ENCODE data around the gene LYRM4. TPM values are rescaled to one million over a fixed set of nuclear protein-coding genes. Genes with fewer than 3 reads are reported as not detected.

Gene LYRM4
- total and polyA plus RNA-seq, 9 of the 15 experiments (the other 6 are each of a cell fraction or from before 2014, with no cell fraction given): 24.2 to 69.4 (median 41.8) TPM

- TF ChIP-seq MCM7 (IDR thresholded peaks at IDR 0.05): no peak
- TF ChIP-seq ARID1B (IDR thresholded peaks at IDR 0.05): peak; percentile 49; the same call in 1 of the 2 replicates
- no peak for TF ChIP-seq POLR2B (IDR thresholded peaks at IDR 0.05; ENCODE audit: low read depth, partially characterized antibody)
- TF ChIP-seq CLOCK (CRISPR knock-in tag; IDR thresholded peaks at IDR 0.05; ENCODE audit: borderline replicate concordance): no peak
- TF ChIP-seq ASH1L (IDR thresholded peaks at IDR 0.05; ENCODE audit: borderline replicate concordance, low read depth, partially characterized antibody): no peak
- no peak for TF ChIP-seq PHB2 (IDR thresholded peaks at IDR 0.05; ENCODE audit: low read depth)
- TF ChIP-seq MNT (conservative IDR thresholded peaks at IDR 0.05): 0 out of 4 replicates have a peak, but pooled peaks of 1 of the 2 experiments have one; percentile 20
- 0 out of 2 replicates have a peak, but pooled peaks have one; percentile 15 for TF ChIP-seq EP300 (IDR thresholded peaks at IDR 0.05; ENCODE audit: low read length)
- TF ChIP-seq MYBL2 (IDR thresholded peaks at IDR 0.05; ENCODE audit: low read depth): no peak
- no peak for TF ChIP-seq MYBL2 (CRISPR knock-in tag; IDR thresholded peaks at IDR 0.05; ENCODE audit: borderline replicate concordance)
- no peak for TF ChIP-seq ZNF589 (CRISPR knock-in tag; IDR thresholded peaks at IDR 0.05; ENCODE audit: low read depth)
- TF ChIP-seq SMAD3 (CRISPR knock-in tag; conservative IDR thresholded peaks at IDR 0.05): no peak
- TF ChIP-seq HDAC8 (tag; IDR thresholded peaks at IDR 0.05): no peak
- no peak for TF ChIP-seq SMARCB1 (IDR thresholded peaks at IDR 0.05; ENCODE audit: insufficient read length, low read depth)
- TF ChIP-seq SMAD4 (CRISPR knock-in tag; conservative IDR thresholded peaks at IDR 0.05): no peak
- TF ChIP-seq CHD2 (IDR thresholded peaks at IDR 0.05; ENCODE audit: low read depth, low read length): no peak
- TF ChIP-seq, protein P1, sequence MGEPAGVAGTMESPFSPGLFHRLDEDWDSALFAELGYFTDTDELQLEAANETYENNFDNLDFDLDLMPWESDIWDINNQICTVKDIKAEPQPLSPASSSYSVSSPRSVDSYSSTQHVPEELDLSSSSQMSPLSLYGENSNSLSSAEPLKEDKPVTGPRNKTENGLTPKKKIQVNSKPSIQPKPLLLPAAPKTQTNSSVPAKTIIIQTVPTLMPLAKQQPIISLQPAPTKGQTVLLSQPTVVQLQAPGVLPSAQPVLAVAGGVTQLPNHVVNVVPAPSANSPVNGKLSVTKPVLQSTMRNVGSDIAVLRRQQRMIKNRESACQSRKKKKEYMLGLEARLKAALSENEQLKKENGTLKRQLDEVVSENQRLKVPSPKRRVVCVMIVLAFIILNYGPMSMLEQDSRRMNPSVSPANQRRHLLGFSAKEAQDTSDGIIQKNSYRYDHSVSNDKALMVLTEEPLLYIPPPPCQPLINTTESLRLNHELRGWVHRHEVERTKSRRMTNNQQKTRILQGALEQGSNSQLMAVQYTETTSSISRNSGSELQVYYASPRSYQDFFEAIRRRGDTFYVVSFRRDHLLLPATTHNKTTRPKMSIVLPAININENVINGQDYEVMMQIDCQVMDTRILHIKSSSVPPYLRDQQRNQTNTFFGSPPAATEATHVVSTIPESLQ (CRISPR knock-in tag; IDR thresholded peaks at IDR 0.05): no peak
- TF ChIP-seq, protein P2, sequence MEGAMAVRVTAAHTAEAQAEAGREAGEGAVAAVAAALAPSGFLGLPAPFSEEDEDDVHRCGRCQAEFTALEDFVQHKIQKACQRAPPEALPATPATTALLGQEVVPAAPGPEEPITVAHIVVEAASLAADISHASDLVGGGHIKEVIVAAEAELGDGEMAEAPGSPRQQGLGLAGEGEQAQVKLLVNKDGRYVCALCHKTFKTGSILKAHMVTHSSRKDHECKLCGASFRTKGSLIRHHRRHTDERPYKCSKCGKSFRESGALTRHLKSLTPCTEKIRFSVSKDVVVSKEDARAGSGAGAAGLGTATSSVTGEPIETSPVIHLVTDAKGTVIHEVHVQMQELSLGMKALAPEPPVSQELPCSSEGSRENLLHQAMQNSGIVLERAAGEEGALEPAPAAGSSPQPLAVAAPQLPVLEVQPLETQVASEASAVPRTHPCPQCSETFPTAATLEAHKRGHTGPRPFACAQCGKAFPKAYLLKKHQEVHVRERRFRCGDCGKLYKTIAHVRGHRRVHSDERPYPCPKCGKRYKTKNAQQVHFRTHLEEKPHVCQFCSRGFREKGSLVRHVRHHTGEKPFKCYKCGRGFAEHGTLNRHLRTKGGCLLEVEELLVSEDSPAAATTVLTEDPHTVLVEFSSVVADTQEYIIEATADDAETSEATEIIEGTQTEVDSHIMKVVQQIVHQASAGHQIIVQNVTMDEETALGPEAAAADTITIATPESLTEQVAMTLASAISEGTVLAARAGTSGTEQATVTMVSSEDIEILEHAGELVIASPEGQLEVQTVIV (CRISPR knock-in tag; IDR thresholded peaks at IDR 0.05; ENCODE audit: borderline replicate concordance): no peak
- peak; percentile 15; the same call in 1 of the 2 replicates for TF ChIP-seq PYGO2 (tag; IDR thresholded peaks at IDR 0.05)
Observed at GRCh38 chr6:5300206-5300764, 39.5 kb upstream of the LYRM4 start (continued).

Data from K562 (cell line).